ENCODE measurements around the gene NKPD1.

NKPD1 gene

DNA sequence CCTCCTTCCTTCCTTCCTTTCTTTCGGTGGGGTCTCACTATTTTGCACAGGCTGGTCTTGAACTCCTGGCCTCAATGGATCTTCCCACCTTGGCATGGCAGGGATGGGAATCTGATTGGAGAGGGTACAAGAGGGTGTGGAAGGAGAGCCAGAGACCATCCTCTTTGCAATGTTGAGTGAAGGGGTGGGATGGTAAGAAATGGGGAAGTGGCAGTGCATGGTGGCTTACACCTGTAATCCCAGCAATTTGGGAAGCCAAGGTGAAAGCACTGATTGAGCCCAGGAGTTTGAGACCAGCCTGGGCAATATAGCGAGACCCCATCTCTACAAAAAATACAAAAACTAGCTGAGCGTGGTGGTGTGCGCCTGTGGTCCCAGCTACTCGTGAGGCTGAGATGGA is 23.3 kb upstream of the NKPD1 start:
- Histone ChIP-seq H3K4me3 (ENCODE audit: low read length) (no peak overlapping the region), H3K9me3 (replicated peaks; ENCODE audit: low read length) (no peaks in the 10 kb centered on the region), H3K4me2 (ENCODE audit: low read length) (no peak overlapping the region), H3K27me3 (ENCODE audit: control insufficient read depth, insufficient read depth, low read length) (no peaks in the 10 kb centered on the region), H3K4me1 (ENCODE audit: control insufficient read depth, insufficient read depth, low read length) (peaks cover 15% of the 10 kb centered on the region), H3K36me3 (ENCODE audit: insufficient read depth, low read length) (no peaks in the 10 kb centered on the region), H3K9ac (ENCODE audit: low read depth, low read length) (no peak overlapping the region)

DNA sequence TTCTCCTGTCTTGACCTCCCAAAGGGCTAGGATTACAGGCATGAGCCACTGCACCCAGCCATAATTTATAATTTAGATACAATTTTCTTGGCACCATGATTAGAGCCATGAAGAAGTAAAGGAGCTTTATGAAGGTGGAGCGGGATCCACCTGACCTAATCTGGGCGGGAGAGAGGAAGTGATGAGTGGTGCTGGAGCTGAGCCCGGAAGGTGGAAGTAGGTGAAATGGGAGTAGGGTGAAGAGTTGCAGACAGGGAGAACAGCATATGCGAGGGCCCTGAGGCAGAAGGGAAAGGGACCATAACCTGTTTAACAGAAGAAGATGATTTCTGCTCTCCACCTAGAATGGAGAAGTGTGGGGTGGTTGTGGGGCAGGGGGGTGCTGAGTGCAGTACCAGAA is 22.0 kb upstream of the NKPD1 start:
- H3K4me3 ChIP-seq (ENCODE audit: low read length): no peak overlapping the region
- H3K4me1 ChIP-seq (ENCODE audit: control insufficient read depth, insufficient read depth, low read length): peaks cover 15% of the 10 kb centered on the region
- no peaks in the 10 kb centered on the region for H3K27me3 ChIP-seq (ENCODE audit: control insufficient read depth, insufficient read depth, low read length)
- no peaks in the 10 kb centered on the region for H3K36me3 ChIP-seq (ENCODE audit: insufficient read depth, low read length)
- H3K9ac ChIP-seq (ENCODE audit: low read depth, low read length): no peak overlapping the region
- H3K4me2 ChIP-seq (ENCODE audit: low read length): no peak overlapping the region
- no peaks in the 10 kb centered on the region for H3K9me3 ChIP-seq (replicated peaks; ENCODE audit: low read length)

DNA sequence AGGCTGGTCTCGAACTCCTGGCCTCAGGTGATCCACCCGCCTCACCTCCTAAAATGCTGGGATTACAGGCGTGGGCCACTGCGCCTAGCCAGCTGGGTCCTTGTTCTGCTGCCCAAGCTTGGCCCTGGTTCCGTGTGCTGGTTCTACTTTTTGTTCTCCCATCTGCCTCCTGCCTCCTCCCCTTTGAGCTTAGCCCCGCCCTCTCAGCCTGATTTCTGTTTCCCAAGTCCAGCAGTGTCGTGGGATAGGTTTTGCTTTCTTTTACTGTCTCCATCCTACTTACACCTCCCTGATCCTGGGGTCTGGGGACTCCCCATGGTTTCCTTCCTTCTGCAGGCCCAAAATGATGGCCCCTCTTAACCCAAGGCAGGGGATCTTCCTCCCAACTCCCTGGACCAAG is 20.2 kb upstream of the NKPD1 start:
- H3K9ac ChIP-seq (ENCODE audit: low read depth, low read length): no peak overlapping the region
- H3K27me3 ChIP-seq (ENCODE audit: control insufficient read depth, insufficient read depth, low read length): no peaks in the 10 kb centered on the region
- H3K9me3 ChIP-seq (replicated peaks; ENCODE audit: low read length): no peaks in the 10 kb centered on the region
- no peaks in the 10 kb centered on the region for H3K36me3 ChIP-seq (ENCODE audit: insufficient read depth, low read length)
- no peak overlapping the region for H3K4me2 ChIP-seq (ENCODE audit: low read length)
- peaks cover 19% of the 10 kb centered on the region for H3K4me1 ChIP-seq (ENCODE audit: control insufficient read depth, insufficient read depth, low read length)
- H3K4me3 ChIP-seq (ENCODE audit: low read length): no peak overlapping the region

DNA sequence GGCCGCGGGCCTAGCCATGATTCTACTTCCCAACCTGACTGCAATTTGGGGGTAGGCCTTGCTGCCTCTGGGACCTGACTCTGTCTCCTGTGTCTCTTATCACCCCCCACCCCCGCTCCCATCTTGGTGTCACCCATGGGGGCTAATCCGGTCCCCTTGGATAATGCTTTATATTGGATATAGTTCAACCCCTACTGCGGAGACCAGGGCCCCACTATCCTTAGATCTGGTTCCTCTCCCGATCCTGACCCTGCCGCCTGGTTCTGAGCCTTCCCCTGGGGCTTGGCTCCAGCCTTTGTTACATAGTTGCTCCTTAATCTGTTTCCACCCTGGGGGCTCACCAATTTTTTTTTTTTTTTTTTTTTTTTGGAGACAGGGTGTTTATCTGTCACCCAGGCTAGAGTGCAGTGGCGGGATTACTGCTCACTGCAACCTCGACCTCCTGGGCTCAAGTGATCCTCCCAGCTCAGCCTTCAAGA is 19.1 kb upstream of the NKPD1 start:
- peak overlapping the region; percentile 84 for H3K9ac ChIP-seq (ENCODE audit: low read depth, low read length)
- H3K4me1 ChIP-seq (ENCODE audit: control insufficient read depth, insufficient read depth, low read length): peaks cover 25% of the 10 kb centered on the region
- H3K9me3 ChIP-seq (replicated peaks; ENCODE audit: low read length): no peaks in the 10 kb centered on the region
- H3K36me3 ChIP-seq (ENCODE audit: insufficient read depth, low read length): no peaks in the 10 kb centered on the region
- H3K4me3 ChIP-seq (ENCODE audit: low read length): peak overlapping the region; percentile 86
- peak overlapping the region; percentile 88 for H3K4me2 ChIP-seq (ENCODE audit: low read length)
- H3K27me3 ChIP-seq (ENCODE audit: control insufficient read depth, insufficient read depth, low read length): no peaks in the 10 kb centered on the region

DNA sequence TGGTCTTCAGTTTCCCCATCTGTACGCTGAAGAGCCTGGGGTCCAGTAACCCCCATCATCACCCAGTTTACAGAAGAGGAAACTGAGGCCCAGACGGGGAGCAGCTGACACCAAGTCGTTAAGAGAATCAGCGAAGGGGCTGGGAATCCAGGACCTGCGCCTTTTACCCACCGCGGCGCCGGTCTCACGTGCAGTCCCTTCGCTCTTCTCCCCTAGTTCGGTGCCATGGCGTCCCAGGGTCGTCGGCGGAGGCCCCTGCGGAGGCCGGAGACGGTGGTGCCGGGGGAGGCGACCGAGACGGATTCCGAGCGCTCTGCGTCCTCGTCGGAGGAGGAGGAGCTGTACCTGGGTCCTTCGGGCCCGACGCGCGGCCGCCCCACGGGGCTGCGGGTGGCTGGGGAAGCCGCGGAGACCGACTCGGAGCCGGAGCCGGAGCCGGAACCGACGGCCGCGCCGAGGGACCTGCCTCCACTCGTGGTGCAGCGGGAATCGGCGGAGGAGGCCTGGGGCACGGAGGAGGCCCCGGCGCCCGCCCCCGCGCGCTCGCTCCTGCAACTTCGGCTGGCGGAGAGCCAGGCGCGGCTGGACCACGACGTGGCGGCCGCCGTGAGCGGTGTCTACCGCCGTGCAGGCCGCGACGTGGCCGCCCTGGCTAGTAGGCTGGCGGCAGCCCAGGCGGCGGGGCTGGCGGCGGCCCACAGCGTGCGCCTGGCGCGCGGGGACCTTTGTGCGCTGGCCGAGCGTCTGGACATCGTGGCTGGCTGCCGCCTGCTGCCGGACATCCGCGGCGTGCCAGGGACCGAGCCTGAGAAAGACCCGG is 18.5 kb upstream of the NKPD1 start:
- no peaks in the 10 kb centered on the region for H3K9me3 ChIP-seq (replicated peaks; ENCODE audit: low read length)
- peak overlapping the region; percentile 88 for H3K4me2 ChIP-seq (ENCODE audit: low read length)
- H3K4me3 ChIP-seq (ENCODE audit: low read length): peak overlapping the region; percentile 86
- H3K27me3 ChIP-seq (ENCODE audit: control insufficient read depth, insufficient read depth, low read length): no peaks in the 10 kb centered on the region
- H3K9ac ChIP-seq (ENCODE audit: low read depth, low read length): peak overlapping the region; percentile 84
- no peaks in the 10 kb centered on the region for H3K36me3 ChIP-seq (ENCODE audit: insufficient read depth, low read length)
- H3K4me1 ChIP-seq (ENCODE audit: control insufficient read depth, insufficient read depth, low read length): peaks cover 27% of the 10 kb centered on the region

DNA sequence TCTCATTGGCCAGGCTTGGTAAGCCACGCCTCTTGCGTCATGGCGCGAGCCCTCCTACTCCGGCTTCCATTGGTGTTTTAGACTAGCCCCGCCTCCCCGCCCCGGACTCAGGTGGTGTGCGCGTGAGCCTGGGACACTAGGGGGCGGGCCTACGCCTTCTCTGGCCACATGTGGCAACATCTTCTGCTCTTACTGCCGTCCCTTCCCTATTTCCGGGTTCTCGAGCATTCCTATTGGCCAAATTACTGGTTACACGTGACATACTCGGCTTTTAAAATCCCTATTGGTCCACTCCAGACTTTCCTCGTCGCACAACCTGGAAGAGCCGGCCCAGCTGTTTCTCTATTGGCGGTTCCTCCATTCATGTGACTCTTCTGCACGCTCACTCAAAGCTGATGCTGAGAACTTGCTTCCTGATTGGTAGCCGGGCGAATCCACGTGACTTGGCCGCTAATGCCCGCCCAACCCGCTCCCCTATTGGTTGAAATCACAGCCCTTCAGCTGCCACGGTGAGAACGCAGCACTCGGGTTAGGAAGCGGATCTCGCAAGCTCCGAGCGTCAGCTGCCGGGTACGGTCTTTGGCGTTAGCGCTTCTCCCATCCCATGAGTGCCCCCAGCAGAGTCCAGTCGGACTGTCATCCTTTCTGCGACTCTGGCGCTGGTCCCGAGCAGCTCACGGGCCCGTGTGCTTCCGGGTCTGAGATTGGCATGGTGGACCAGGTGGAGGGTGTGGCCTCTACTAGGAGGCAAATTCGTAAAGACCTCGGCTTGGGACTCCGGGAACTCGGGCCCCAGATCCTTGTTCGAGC is 17.7 kb upstream of the NKPD1 start, which contains the start of gene BLOC1S3:
Gene BLOC1S3 (plus strand): TSS at position 523 of the 810 bp plus-strand sequence. CDS start 513 bp downstream, outside the sequence.
- peaks cover 34% of the 10 kb centered on the region for H3K4me1 ChIP-seq (ENCODE audit: control insufficient read depth, insufficient read depth, low read length)
- H3K9ac ChIP-seq (ENCODE audit: low read depth, low read length): peak within 1 kb of the TSS; percentile 88
- H3K27me3 ChIP-seq (ENCODE audit: control insufficient read depth, insufficient read depth, low read length): no peaks in the 10 kb centered on the region
- H3K4me2 ChIP-seq (ENCODE audit: low read length): peak within 1 kb of the TSS; percentile 88
- H3K4me3 ChIP-seq (ENCODE audit: low read length): peak within 1 kb of the TSS; percentile 86
- no peaks in the 10 kb centered on the region for H3K9me3 ChIP-seq (replicated peaks; ENCODE audit: low read length)
- H3K36me3 ChIP-seq (ENCODE audit: insufficient read depth, low read length): no peaks in the 10 kb centered on the region

DNA sequence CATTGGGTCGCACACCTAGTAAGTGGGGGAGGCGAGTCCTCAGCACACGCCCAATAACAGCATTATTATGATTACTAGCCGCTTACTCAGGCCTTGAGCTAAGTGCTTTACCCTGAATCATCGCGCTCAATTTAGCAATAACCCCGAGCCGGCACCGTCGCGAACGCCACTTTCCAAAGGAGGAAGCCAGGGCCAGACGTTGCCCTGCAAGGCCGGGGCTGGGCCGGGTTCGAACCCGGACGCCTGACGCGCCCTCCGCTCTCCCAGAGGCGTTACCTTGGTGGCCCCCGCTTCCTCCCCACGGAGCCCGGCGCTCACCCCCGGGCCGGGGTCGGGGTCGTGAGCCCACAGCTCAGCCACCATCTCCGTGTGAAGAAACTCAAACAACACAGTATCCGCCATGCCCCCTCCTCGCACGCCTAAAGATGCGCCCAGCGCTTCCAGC is 17.1 kb upstream of the NKPD1 start, which contains the start of gene TRAPPC6A:
Gene TRAPPC6A (minus strand): TSS at position 421 of the 445 bp plus-strand sequence. CDS start 19 bp downstream, at position 402.
- Histone ChIP-seq H3K9me3 (replicated peaks; ENCODE audit: low read length) (no peaks in the 10 kb centered on the region), H3K4me2 (ENCODE audit: low read length) (peak within 1 kb of the TSS; percentile 88), H3K9ac (ENCODE audit: low read depth, low read length) (peak within 1 kb of the TSS; percentile 88), H3K4me1 (ENCODE audit: control insufficient read depth, insufficient read depth, low read length) (peaks cover 36% of the 10 kb centered on the region), H3K36me3 (ENCODE audit: insufficient read depth, low read length) (no peaks in the 10 kb centered on the region), H3K27me3 (ENCODE audit: control insufficient read depth, insufficient read depth, low read length) (no peaks in the 10 kb centered on the region), H3K4me3 (ENCODE audit: low read length) (peak within 1 kb of the TSS; percentile 86)

DNA sequence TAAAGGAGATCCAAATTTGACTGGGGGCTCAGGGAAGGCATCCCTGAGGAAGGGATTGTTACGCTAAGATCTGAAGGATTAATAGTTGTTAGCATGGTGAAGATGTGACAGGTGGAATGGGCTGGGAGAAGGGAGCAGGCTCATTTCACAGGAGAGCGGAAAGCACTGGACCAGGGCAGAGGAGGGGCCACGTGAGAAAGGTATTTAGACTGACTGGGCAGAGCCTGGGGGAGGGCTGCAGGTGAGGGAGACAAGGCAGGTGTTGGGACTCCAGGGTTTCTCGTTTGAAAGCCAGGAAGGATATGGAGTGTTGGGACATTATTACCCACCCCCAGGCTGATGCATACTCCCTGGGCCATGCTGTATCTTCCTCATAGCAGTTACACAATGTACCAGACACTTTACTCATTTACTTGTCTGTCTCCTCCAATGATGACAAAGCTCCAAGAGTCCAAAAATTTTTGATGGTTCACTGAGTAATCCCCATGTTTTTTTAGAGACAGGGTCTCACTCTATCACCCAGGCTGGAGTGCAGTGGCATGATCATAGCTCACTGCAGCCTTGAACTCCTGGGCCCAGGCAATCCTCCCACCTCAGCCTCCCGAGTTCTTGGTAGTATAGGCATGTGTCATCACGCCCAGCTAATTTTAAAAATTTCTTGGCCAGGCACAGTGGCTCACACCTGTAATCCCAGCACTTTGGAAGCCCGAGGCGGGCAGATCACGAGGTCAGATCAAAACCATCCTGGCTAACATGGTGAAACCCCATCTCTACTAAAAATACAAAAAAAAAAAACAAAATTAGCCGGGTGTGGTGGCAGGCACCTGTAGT is 14.9 kb upstream of the NKPD1 start:
- peaks cover 31% of the 10 kb centered on the region for H3K4me1 ChIP-seq (ENCODE audit: control insufficient read depth, insufficient read depth, low read length)
- no peaks in the 10 kb centered on the region for H3K9me3 ChIP-seq (replicated peaks; ENCODE audit: low read length)
- no peak overlapping the region for H3K4me2 ChIP-seq (ENCODE audit: low read length)
- H3K4me3 ChIP-seq (ENCODE audit: low read length): no peak overlapping the region
- no peaks in the 10 kb centered on the region for H3K36me3 ChIP-seq (ENCODE audit: insufficient read depth, low read length)
- no peak overlapping the region for H3K9ac ChIP-seq (ENCODE audit: low read depth, low read length)
- H3K27me3 ChIP-seq (ENCODE audit: control insufficient read depth, insufficient read depth, low read length): no peaks in the 10 kb centered on the region

DNA sequence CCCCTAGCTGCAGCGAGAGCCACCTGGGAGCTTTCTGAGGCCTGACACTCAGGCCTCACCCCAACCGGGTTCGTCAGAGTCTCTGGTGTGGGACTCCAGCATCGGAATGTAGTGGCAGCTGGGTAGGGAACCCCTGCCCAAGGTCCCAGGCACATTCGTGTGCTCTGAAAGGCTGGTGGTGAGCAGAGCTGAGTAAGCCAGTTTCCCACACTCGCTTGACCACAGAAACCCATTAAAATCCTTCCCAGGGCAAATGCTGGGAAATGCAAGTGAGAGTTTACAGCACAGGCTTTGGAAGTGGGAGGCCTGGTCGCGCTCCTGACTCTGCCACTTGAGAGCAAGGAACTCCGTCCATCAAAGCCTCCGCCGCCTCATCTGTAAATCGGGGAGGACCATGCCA is 13.0 kb upstream of the NKPD1 start:
- Histone ChIP-seq H3K4me2 (ENCODE audit: low read length) (no peak overlapping the region), H3K9me3 (replicated peaks; ENCODE audit: low read length) (no peaks in the 10 kb centered on the region), H3K4me1 (ENCODE audit: control insufficient read depth, insufficient read depth, low read length) (peaks cover 21% of the 10 kb centered on the region), H3K9ac (ENCODE audit: low read depth, low read length) (peak overlapping the region; percentile 48), H3K27me3 (ENCODE audit: control insufficient read depth, insufficient read depth, low read length) (no peaks in the 10 kb centered on the region), H3K4me3 (ENCODE audit: low read length) (no peak overlapping the region), H3K36me3 (ENCODE audit: insufficient read depth, low read length) (no peaks in the 10 kb centered on the region)

DNA sequence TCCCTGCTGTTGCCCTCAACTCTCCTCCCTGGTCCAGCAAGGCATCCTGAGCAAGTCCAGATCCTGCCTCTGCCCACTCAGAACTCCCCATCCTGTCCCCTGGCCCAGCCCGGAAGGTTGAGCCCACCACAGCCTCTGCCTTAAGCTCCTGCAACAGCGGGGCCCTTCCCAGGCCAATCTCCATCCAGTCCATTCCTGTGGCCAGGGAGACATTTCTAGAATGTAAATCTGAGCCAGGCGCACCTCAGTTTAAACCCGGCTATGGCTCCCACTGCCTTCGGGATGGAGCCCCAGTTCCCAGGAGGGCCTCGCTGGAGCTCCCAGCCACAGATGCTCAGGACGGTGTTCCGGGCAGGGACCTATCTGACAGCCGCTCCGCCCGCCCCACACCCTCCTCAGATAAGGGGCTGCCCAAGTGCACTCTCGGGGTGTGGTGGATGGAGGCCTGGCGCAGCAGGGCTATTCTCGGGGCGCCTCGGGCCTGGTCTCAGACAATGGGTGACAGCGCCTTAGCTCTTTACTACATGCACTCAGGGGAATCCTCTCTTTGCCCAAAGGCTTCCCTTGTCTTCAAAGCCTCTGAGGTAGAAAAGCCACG is 11.9 kb upstream of the NKPD1 start:
- no peaks in the 10 kb centered on the region for H3K36me3 ChIP-seq (ENCODE audit: insufficient read depth, low read length)
- no peak overlapping the region for H3K9ac ChIP-seq (ENCODE audit: low read depth, low read length)
- H3K4me1 ChIP-seq (ENCODE audit: control insufficient read depth, insufficient read depth, low read length): peaks cover 21% of the 10 kb centered on the region
- H3K4me3 ChIP-seq (ENCODE audit: low read length): no peak overlapping the region
- H3K9me3 ChIP-seq (replicated peaks; ENCODE audit: low read length): no peaks in the 10 kb centered on the region
- H3K27me3 ChIP-seq (ENCODE audit: control insufficient read depth, insufficient read depth, low read length): no peaks in the 10 kb centered on the region
- H3K4me2 ChIP-seq (ENCODE audit: low read length): no peak overlapping the region
